Coronary artery (tissue), 2 donors: Measurements from ENCODE around the gene FOXN3.
A peak's percentile ranks its signal among the peaks of the same experiment; 100 is the strongest.

Source experiments
- DNase-seq: peaks from one replicate; pipeline ENCODE4 v3.0.0-alpha.2; 2017; ENCODE audit warnings: low spot score
- H3K27ac ChIP-seq, 2 donors: fragments of 200-600 bp; sonication (generic); one replicate each; pipeline ENCODE4 v1.5.1; 2016 to 2019
- H3K4me3 ChIP-seq: fragments of 200-600 bp; sonication (generic); 2 replicates; pipeline ENCODE4 v1.5.1; 2016; ENCODE audit warnings: mild to moderate bottlenecking, moderate library complexity
- CTCF ChIP-seq: fragments of 200-600 bp; sonication (generic); IDR thresholded peaks from one replicate; pipeline ENCODE4 v1.5.1; 2019; ENCODE audit warnings: antibody characterized with exemption

FOXN3 gene

DNA sequence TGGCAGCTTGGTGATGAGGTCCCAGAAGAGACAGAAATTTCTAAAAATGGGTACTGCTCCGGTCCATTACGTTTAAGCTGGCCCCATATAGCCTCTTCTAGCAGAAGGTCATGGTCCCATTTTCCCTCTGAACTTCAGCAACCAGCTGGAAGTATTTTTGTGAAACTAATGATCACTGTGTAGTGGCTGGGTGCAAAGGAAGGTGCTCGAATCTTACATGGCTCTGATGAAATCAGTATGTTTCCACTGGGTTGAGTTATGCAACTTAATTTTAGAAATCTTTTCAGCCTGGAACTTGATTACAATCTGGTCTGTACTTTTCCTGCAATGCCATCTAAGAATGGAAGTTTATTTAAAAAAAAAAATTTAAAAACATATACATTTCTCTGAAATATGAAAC lies 228.5 kb downstream of the FOXN3 start:
- TF ChIP-seq CTCF: no peak
- Histone ChIP-seq H3K27ac (no peak overlapping the region), H3K4me3 (no peak overlapping the region)
- DNase-seq: no peak

DNA sequence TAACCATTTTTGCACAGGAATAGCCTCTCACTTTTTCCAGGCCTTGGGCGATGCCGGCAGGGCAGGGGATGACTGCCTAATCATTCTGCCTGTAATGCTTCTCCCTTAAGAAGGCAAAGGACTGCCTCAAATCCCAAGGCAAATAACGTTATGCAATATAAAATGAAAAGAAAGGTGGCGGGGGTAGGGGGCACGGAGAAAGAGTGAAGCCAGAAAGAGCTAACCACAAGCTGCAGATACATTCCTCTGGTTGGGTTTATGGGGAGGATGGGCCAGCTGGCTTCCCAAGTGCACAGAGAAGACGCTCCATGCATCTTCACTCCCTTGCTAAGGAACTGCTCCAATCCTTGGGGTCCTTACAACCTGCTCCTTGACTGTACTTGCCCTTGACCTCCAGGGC lies 229.5 kb downstream of the FOXN3 start:
- no peak overlapping the region for H3K27ac ChIP-seq
- no peak overlapping the region for H3K4me3 ChIP-seq
- no peak for DNase-seq

DNA sequence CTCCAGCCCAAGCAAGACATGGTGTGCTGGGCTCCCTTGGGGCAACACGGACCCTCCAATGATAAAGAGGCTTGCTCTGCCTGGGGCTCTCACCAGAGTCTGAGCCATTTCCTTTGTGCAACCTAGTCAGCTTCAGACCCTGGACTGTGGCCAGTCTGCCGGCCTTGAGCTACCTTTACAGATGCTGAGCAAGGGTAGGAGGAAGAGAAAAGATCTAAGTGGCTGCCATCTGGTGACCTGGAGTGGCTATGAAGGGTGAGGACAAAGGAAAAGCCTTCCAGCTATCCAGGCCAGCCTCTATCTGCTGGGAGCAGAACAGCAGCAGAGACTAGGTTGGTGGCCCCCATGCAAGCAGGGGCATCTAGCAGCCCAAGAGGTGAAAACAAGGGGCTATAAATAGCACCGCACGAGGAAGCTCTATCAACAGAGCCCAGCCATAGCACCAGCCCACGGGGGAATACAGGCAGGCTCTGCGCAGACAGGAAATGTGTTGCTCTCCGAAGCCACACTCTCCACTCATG lies 230.1 kb downstream of the FOXN3 start:
- no peak for DNase-seq
- H3K27ac ChIP-seq: no peak overlapping the region
- TF ChIP-seq CTCF: no peak
- no peak overlapping the region for H3K4me3 ChIP-seq

More for the DNA sequence above, 229.5 kb downstream of the FOXN3 start:
- TF ChIP-seq CTCF: no peak

- Histone ChIP-seq H3K4me3 (no peak overlapping the region), H3K27ac (no peak overlapping the region)
- no peak for TF ChIP-seq CTCF
- no peak for DNase-seq
Observed at GRCh38 chr14:89185919-89186855, 230.8 kb downstream of the FOXN3 start.

DNA sequence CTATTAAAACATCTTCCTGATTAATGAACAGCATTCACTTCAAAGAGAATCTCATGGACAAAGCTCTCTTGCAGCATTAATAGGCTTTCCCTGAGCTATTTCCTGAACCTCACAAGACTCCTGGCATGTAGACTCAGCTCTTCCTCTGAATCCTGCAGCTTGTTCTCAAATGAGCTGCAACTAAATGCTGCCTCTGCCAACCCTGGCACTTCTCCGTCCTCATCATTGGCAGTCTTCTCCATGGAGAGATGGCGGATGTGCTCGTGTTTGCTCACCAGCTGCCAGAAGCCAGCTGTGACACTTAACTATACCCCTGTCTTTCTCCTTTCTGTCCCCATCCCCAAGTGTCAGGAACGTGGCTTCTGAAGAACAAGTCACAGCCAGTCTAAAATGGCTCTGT lies 232.1 kb downstream of the FOXN3 start:
- no peak for TF ChIP-seq CTCF
- no peak for DNase-seq
- Histone ChIP-seq H3K27ac (no peak overlapping the region), H3K4me3 (no peak overlapping the region)

DNA sequence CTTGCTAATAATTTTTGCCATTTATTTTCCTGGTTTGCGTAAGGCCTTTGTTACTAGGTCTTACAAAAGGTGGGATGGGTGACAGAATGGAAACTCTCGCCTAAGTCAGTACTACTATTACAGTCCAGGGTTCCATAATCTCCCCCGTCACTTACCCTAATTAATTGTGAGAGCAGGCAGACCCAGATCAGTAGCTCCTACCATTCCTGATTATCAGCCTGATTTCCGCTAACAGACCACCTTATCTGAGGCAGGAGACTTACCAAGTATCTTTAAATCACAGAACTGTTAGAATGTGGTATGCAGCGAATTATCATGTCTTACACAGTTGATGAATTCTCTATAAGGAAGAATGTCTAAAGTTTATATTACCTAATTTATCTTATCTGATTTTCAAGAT lies 234.7 kb downstream of the FOXN3 start:
- no peak overlapping the region for H3K27ac ChIP-seq
- no peak for DNase-seq
- H3K4me3 ChIP-seq: no peak overlapping the region
- TF ChIP-seq CTCF: no peak

GRCh38 chr14:89180546-89180945 lies 236.5 kb downstream of the FOXN3 start:
- TF ChIP-seq CTCF: no peak
- no peak for DNase-seq
- H3K27ac ChIP-seq: peak overlapping the region; percentile 31 to 59
- no peak overlapping the region for H3K4me3 ChIP-seq
